ENCODE results near the gene SND1.

- TF ChIP-seq RAD21 (IDR thresholded peaks at IDR 0.05; ENCODE audit: insufficient read depth, low read depth, low read length) = no peak
- TF ChIP-seq POLR2A (IDR thresholded peaks at IDR 0.05; ENCODE audit: low read depth, low read length) = no peak
- TF ChIP-seq CTCF (IDR thresholded peaks at IDR 0.05 in 2 of 3, conservative IDR thresholded peaks at IDR 0.05 in 1 of 3; ENCODE audit: control insufficient read depth in 2 of 3, extremely low read depth in 1 of 3, insufficient read depth in 1 of 3, low read depth in 3 of 3, low read length in 3 of 3) = no peak
- no peak for TF ChIP-seq ATF3 (IDR thresholded peaks at IDR 0.05; ENCODE audit: borderline replicate concordance, extremely low read depth, low read depth, low read length)
- no peak for TF ChIP-seq NBN (IDR thresholded peaks at IDR 0.05)
- no peak for TF ChIP-seq JUND (IDR thresholded peaks at IDR 0.05; ENCODE audit: low read depth, low read length)
- no peak for TF ChIP-seq USF1 (IDR thresholded peaks at IDR 0.05; ENCODE audit: borderline replicate concordance, extremely low read length, insufficient read depth, low read depth, low read length)
- TF ChIP-seq POLR2AphosphoS5 (IDR thresholded peaks at IDR 0.05; ENCODE audit: low read length) = no peak
- TF ChIP-seq EZH2 (IDR thresholded peaks at IDR 0.05; ENCODE audit: borderline replicate concordance, control insufficient read depth, low read depth, low read length) = no peak
- no peak for TF ChIP-seq TCF12 (IDR thresholded peaks at IDR 0.05; ENCODE audit: low read depth, low read length)
- TF ChIP-seq EP300 (IDR thresholded peaks at IDR 0.05; ENCODE audit: borderline replicate concordance in 1 of 2, control insufficient read depth in 1 of 2, low read depth in 2 of 2, low read length in 2 of 2) = no peak
Observed at GRCh38 chr7:127900732-127901685, 249.0 kb downstream of the SND1 start.

All from GM12878 (cell line).